ENCODE data around the gene NFKB2.

The NFKB2 gene

DNA sequence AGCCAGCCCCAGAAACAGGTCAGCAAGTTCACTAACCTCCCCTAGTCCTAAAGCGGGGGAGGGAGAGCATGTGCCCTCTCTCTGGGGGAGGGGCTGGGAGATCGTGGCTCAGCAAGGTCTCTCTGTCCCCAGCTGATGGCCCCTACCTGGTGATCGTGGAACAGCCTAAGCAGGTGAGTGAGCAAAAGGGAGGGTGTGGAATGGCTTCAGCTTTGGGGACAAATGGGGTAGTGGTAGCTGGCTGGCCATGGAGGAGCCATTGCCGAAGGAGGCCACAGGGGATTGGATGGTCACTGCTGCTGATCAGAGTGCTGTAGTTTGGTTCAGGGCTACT is 779 bp downstream of the NFKB2 start:
- peak overlapping the region; percentile 91 to 93 for H3K27ac ChIP-seq
- no peaks in the 10 kb centered on the region for H3K27me3 ChIP-seq
- intact Hi-C loops (cut with DNase I; ENCODE audit: low total_unique reads): no loop called here
- no peaks in the 10 kb centered on the region for H3K9me3 ChIP-seq
- peaks cover 3 to 22% (median 4%) of the 10 kb centered on the region in 3 donors for H3K36me3 ChIP-seq
- peak overlapping the region; percentile 64 to 79 for H3K4me3 ChIP-seq
- TF ChIP-seq, protein P1, sequence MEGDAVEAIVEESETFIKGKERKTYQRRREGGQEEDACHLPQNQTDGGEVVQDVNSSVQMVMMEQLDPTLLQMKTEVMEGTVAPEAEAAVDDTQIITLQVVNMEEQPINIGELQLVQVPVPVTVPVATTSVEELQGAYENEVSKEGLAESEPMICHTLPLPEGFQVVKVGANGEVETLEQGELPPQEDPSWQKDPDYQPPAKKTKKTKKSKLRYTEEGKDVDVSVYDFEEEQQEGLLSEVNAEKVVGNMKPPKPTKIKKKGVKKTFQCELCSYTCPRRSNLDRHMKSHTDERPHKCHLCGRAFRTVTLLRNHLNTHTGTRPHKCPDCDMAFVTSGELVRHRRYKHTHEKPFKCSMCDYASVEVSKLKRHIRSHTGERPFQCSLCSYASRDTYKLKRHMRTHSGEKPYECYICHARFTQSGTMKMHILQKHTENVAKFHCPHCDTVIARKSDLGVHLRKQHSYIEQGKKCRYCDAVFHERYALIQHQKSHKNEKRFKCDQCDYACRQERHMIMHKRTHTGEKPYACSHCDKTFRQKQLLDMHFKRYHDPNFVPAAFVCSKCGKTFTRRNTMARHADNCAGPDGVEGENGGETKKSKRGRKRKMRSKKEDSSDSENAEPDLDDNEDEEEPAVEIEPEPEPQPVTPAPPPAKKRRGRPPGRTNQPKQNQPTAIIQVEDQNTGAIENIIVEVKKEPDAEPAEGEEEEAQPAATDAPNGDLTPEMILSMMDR (IDR thresholded peaks at IDR 0.05): no peak
- peaks cover 5 to 47% (median 31%) of the 10 kb centered on the region in 4 donors for H3K4me1 ChIP-seq
- DNase-seq: no peak

DNA sequence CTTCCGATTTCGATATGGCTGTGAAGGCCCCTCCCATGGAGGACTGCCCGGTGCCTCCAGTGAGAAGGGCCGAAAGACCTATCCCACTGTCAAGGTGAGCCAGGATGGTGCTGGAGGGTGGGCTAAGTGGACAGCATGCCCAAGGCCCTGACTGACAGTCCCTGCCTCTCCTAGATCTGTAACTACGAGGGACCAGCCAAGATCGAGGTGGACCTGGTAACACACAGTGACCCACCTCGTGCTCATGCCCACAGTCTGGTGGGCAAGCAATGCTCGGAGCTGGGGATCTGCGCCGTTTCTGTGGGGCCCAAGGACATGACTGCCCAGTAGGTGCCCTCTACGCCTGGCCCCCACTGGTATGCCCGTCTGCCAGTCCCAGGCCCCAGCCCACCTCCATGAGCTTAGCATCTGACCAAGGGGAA is 1.2 kb downstream of the NFKB2 start:
- peaks cover 5 to 47% (median 31%) of the 10 kb centered on the region in 4 donors for H3K4me1 ChIP-seq
- peak overlapping the region in 1 of 2 donors; percentile 79 for H3K4me3 ChIP-seq
- TF ChIP-seq, protein P1 (IDR thresholded peaks at IDR 0.05): no peak
- no peaks in the 10 kb centered on the region for H3K27me3 ChIP-seq
- peaks cover 7 to 27% (median 8%) of the 10 kb centered on the region in 3 donors for H3K36me3 ChIP-seq
- no peak for DNase-seq
- no peaks in the 10 kb centered on the region for H3K9me3 ChIP-seq
- intact Hi-C loops (cut with DNase I; ENCODE audit: low total_unique reads): no loop called here
- H3K27ac ChIP-seq: peak overlapping the region; percentile 91 to 93

DNA sequence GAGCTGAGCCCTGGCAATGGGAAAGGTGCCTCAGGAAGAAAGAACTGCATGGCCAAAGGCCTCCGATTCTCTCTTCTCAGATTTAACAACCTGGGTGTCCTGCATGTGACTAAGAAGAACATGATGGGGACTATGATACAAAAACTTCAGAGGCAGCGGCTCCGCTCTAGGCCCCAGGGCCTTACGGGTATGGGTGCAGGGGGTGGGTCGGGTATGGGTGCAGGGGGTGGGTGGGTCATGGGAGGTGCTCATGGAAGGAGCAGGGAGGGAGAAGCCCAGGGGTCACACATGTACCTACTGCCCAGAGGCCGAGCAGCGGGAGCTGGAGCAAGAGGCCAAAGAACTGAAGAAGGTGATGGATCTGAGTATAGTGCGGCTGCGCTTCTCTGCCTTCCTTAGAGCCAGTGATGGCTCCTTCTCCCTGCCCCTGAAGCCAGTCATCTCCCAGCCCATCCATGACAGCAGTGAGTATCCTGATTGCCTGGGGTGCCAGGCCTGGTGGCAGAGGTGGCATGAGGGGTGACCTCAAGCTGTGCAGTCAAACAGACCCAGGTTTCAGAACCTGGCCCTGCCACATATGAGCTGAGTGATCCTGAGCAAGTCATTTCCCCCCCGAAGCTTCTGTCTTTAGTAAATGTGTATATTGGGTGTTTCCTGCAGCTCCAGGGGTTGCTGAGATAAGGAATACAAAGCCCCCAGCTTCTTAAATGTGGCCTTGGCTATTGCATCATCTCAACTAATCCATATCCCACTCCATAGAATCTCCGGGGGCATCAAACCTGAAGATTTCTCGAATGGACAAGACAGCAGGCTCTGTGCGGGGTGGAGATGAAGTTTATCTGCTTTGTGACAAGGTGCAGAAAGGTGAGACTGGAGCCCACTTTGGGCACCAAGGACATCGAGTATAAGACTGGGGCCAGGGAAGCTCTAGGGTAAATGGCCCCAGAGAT is 2.0 kb downstream of the NFKB2 start:
- Histone ChIP-seq H3K9me3 (no peaks in the 10 kb centered on the region), H3K4me1 (peaks cover 5 to 47% (median 31%) of the 10 kb centered on the region in 4 donors), H3K27ac (no peak overlapping the region), H3K36me3 (peaks cover 12 to 34% (median 14%) of the 10 kb centered on the region in 3 donors), H3K27me3 (no peaks in the 10 kb centered on the region), H3K4me3 (no peak overlapping the region)
- intact Hi-C loops (cut with DNase I; ENCODE audit: low total_unique reads): no loop called here
- no peak for DNase-seq
- TF ChIP-seq, protein P1 (IDR thresholded peaks at IDR 0.05): no peak

DNA sequence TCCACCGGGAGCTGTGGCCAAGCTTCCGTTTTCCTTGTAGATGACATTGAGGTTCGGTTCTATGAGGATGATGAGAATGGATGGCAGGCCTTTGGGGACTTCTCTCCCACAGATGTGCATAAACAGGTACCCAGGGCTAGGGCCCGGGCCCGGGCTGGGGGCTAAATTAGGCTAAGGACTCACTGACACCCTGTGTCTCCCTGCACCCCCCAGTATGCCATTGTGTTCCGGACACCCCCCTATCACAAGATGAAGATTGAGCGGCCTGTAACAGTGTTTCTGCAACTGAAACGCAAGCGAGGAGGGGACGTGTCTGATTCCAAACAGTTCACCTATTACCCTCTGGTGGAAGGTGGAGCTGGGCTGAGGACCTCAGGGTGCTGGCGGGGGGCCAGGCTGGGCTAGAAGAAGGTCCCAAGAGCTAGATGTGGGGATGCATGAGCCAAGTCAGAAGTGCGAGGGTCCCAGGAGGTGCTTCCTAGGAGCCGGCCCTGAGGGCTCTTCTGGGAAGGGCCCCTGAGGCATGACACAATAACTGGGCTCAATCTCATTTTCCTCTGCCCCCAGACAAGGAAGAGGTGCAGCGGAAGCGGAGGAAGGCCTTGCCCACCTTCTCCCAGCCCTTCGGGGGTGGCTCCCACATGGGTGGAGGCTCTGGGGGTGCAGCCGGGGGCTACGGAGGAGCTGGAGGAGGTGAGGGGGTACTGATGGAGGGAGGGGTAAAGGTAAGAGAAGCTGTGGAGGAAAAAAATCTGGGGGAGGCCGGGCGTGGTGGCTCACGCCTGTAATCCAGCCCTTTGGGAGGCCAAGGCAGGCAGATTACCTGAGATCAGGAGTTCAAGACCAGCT is 2.9 kb downstream of the NFKB2 start:
- Histone ChIP-seq H3K4me1 (peaks cover 5 to 46% (median 29%) of the 10 kb centered on the region in 4 donors), H3K4me3 (peak overlapping the region in 1 of 2 donors; percentile 64), H3K27ac (peak overlapping the region; percentile 71 to 89), H3K9me3 (no peaks in the 10 kb centered on the region), H3K36me3 (peaks cover 12 to 43% (median 20%) of the 10 kb centered on the region in 3 donors), H3K27me3 (no peaks in the 10 kb centered on the region)
- TF ChIP-seq, protein P1 (IDR thresholded peaks at IDR 0.05): no peak
- intact Hi-C loops (cut with DNase I; ENCODE audit: low total_unique reads): loop anchor here (1.0 kb wide), 1 partner anchor 23 kb away; no protein-coding TSS in a partner anchor
- DNase-seq: no peak

DNA sequence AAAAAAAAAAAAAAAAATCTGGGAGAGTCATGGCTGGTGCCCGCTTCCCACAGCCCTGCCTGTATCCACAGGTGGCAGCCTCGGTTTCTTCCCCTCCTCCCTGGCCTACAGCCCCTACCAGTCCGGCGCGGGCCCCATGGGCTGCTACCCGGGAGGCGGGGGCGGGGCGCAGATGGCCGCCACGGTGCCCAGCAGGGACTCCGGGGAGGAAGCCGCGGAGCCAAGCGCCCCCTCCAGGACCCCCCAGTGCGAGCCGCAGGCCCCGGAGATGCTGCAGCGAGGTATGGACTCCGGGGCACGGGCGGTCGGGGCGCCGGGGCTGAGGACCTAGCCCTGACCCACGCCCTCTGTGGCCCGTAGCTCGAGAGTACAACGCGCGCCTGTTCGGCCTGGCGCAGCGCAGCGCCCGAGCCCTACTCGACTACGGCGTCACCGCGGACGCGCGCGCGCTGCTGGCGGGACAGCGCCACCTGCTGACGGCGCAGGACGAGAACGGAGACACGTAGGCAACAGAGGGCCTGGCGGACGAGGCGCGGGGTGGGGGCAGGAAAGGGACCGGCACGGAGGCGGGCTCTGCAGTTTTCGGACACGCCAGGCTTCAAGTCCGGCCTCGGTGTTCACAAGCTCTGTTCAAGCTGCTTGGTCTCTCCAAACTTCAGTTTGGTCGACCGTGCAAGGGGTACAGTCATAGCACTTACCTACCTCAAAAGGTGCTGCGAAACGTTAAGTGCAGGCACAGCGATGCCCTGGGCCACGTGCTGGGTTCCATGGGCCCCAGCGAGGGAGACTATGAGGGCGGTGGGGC is 3.9 kb downstream of the NFKB2 start:
- no peaks in the 10 kb centered on the region for H3K9me3 ChIP-seq
- intact Hi-C loops (cut with DNase I; ENCODE audit: low total_unique reads): loop anchor here (1.0 to 5.0 kb wide), 3 partner anchors 22 to 227 kb away; no protein-coding TSS in a partner anchor
- peaks cover 12 to 43% (median 20%) of the 10 kb centered on the region in 3 donors for H3K36me3 ChIP-seq
- H3K27me3 ChIP-seq: no peaks in the 10 kb centered on the region
- DNase-seq: peak; percentile 86 to 93
- H3K27ac ChIP-seq: peak overlapping the region; percentile 71 to 89
- H3K4me3 ChIP-seq: peak overlapping the region; percentile 57 to 64
- TF ChIP-seq, protein P1 (IDR thresholded peaks at IDR 0.05): peak; percentile 94 to 95
- H3K4me1 ChIP-seq: peaks cover 5 to 41% (median 24%) of the 10 kb centered on the region in 4 donors

Measured in tibial artery (tissue), 4 donors.